Measurements from ENCODE around the gene ERC1. TPM values are rescaled to one million over a fixed set of nuclear protein-coding genes. Genes with fewer than 3 reads are reported as not detected.

ERC1 gene
- total and polyA plus RNA-seq, 9 of the 15 experiments (the other 6 are each of a cell fraction or from before 2014, with no cell fraction given), result 0.74 to 11.8 (median 4.8) TPM

- peak overlapping the region in 1 of 2 experiments; percentile 8; a peak in 1 of 4 replicates for H3K9ac ChIP-seq (ENCODE audit: insufficient read depth in 1 of 2, low read depth in 2 of 2, low read length in 2 of 2)
- FAIRE-seq (peak; percentile 46), DNase-seq (ENCODE audit: extremely low read depth in 1 of 4, low spot score in 3 of 4) (peak in 2 of 4 experiments; percentile 11 to 18), ATAC-seq (no peak)
- 41% methylated on average over 7 of the region's 7 CpGs for WGBS (ENCODE audit: insufficient coverage, low coverage, missing lambda C conversion rate)
- no TSS peak for BruUV-seq (replicated peaks)
- H3K79me2 ChIP-seq (ENCODE audit: control insufficient read depth, insufficient read depth, low read length), result peaks cover 4% of the 10 kb centered on the region
- H3K4me2 ChIP-seq (ENCODE audit: insufficient read depth, low read length), result peak overlapping the region; percentile 29; the same call in 1 of the 2 replicates
- POLR2A ChIA-PET, result no interaction called here
- H3K4me3 ChIP-seq, result no peak overlapping the region
- intact Hi-C loops (cut with micrococcal nuclease) (no loop called here), in situ Hi-C loops (cut with MboI) (no loop called here)
- no peaks in the 10 kb centered on the region for H3K27me3 ChIP-seq (ENCODE audit: control insufficient read depth in 2 of 2, insufficient read depth in 2 of 2, low read length in 2 of 2)
- CTCF ChIA-PET (ENCODE audit: low intra/inter-chr PET ratio), result no interaction called here
- H3K27ac ChIP-seq (ENCODE audit: extremely low read depth, low read depth, low read length), result peak overlapping the region; percentile 44
- H3K36me3 ChIP-seq (ENCODE audit: control insufficient read depth, insufficient read depth, low read length), result no peaks in the 10 kb centered on the region
- H2AFZ ChIP-seq (ENCODE audit: low read depth, low read length), result peak overlapping the region; percentile 89
- peaks cover 2 to 8% of the 10 kb centered on the region in 2 experiments; a peak in 4 of 5 replicates for H3K4me1 ChIP-seq (replicated peaks in 1 of 2; ENCODE audit: control insufficient read depth in 2 of 2, insufficient read depth in 2 of 2, low read length in 2 of 2)
- H4K20me1 ChIP-seq (replicated peaks; ENCODE audit: control insufficient read depth, insufficient read depth, low read length), result no peaks in the 10 kb centered on the region
- no peaks in the 10 kb centered on the region for H3K9me1 ChIP-seq (ENCODE audit: control insufficient read depth, insufficient read depth, low read length)
- H3K9me3 ChIP-seq (replicated peaks; ENCODE audit: control insufficient read depth, insufficient read depth, low read depth, low read length), result no peaks in the 10 kb centered on the region
- TF ChIP-seq FOXK2 (conservative IDR thresholded peaks at IDR 0.05 in 1 of 2, IDR thresholded peaks at IDR 0.05 in 1 of 2; ENCODE audit: low read depth in 2 of 2), result no peak
- peak; percentile 26; the same call in 1 of the 2 replicates for TF ChIP-seq PKNOX1 (IDR thresholded peaks at IDR 0.05)
- no peak for TF ChIP-seq ARNT (IDR thresholded peaks at IDR 0.05)
- TF ChIP-seq C11orf30 (IDR thresholded peaks at IDR 0.05; ENCODE audit: low read depth), result 0 out of 2 replicates have a peak, but pooled peaks have one; percentile 10
- no peak for TF ChIP-seq ZNF445 (CRISPR knock-in tag; IDR thresholded peaks at IDR 0.05; ENCODE audit: low read depth)
- TF ChIP-seq TRIM28 (IDR thresholded peaks at IDR 0.05), result no peak
- TF ChIP-seq ZFPM2 (CRISPR knock-in tag; IDR thresholded peaks at IDR 0.05), result no peak
- no peak for TF ChIP-seq ZNF586 (CRISPR knock-in tag; conservative IDR thresholded peaks at IDR 0.05)
- no peak for TF ChIP-seq ZNF592 (IDR thresholded peaks at IDR 0.05)
- TF ChIP-seq NFIX (CRISPR knock-in tag; IDR thresholded peaks at IDR 0.05; ENCODE audit: low read depth), result no peak
- TF ChIP-seq NFATC3 (IDR thresholded peaks at IDR 0.05), result no peak
- no peak for TF ChIP-seq NR0B1 (IDR thresholded peaks at IDR 0.05; ENCODE audit: partially characterized antibody)
- TF ChIP-seq TOE1 (IDR thresholded peaks at IDR 0.05; ENCODE audit: borderline replicate concordance), result no peak
- no peak for TF ChIP-seq TOE1 (CRISPR knock-in tag; IDR thresholded peaks at IDR 0.05; ENCODE audit: borderline replicate concordance, low read depth)
- TF ChIP-seq MEF2A (IDR thresholded peaks at IDR 0.05; ENCODE audit: control insufficient read depth, low read depth, low read length), result no peak
- TF ChIP-seq MCM2 (IDR thresholded peaks at IDR 0.05; ENCODE audit: low read depth), result no peak
- no peak for TF ChIP-seq CHD4 (IDR thresholded peaks at IDR 0.05; ENCODE audit: insufficient read depth, insufficient replicate concordance, low read depth, low read length, poor library complexity, severe bottlenecking)
- no peak for TF ChIP-seq ARHGAP35 (IDR thresholded peaks at IDR 0.05; ENCODE audit: partially characterized antibody)
Measured at GRCh38 chr12:953776-954175, 37.2 kb upstream of the ERC1 start.

Measured in K562 (cell line).